GM18526 (cell line): ENCODE data around the gene CFL2.

Experiments
- POLR2A ChIP-seq: IDR thresholded peaks from 3 replicates; pipeline ENCODE4 v1.6.1; 2011; ENCODE audit not compliant: insufficient read length; ENCODE audit errors: extremely low read depth

CFL2 gene

DNA sequence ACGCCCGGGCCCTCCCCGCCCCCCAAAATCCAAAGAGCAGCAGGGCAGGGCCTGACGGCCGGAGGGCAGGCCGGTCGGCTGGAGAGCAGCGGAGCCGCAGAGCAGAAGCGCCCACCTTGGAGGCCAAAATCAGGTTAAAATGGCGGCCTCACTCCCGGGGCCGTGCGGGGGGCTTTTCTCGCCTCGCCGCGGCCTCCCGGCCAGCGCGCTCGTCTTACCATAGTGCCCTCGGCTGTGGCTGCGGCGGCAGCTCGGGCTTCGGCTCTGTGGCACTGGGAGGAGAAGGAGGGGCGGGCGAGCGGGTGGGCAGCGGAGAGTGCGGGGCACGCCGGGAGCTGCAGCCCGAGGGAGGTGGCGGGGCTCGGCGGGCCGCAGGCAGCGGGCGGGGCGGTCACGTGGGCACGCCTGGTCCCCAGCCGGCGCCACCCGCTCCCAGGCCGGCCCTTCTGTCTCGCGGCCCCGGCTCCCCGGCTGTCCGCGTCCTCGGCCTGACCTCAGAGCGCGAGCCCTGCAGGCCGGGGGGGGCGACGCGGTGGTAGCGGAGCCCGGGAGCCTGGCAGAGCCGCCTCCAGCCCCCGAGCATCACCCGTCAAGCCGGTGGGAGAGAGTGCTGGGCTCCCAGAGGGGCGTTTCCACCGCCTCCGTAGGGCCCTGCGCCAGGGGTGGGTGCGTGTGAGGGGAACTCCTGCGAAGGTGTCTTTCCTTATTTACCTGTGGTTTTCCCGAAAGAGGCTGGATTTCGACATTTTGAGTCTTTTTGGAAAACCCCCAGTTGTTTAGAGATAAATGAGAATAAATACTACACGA lies at the start of gene CFL2:
TSS of gene CFL2 (minus strand) at position 274 of the 807 bp plus-strand sequence. CDS start at position 221, 53 bp downstream.
- peak; percentile 63 for TF ChIP-seq POLR2A

DNA sequence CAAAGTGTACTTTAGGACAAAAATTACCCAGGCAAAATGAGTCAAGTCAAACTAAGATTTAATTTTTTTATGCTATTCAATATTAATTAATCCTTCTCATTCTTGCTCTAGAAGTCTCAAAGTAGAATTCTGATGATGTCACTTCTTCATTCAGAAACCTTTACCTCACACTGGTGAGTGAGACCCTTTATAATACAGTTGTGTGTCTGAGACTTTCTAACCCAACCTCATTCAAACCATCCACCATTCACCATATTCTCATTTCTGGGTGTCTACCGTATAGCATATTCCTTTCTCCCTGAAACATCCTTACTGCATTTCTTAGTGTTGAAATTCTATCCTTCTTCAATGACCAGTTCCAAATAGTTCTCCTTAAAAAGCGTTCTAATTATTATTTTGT lies 40.8 kb upstream of the CFL2 start:
- no peak for TF ChIP-seq POLR2A

GRCh38 chr14:34754687-34755086 lies 40.3 kb upstream of the CFL2 start:
- TF ChIP-seq POLR2A = no peak

- TF ChIP-seq POLR2A = no peak
Measured at GRCh38 chr14:34750670-34751069, 36.3 kb upstream of the CFL2 start.

GRCh38 chr14:34750233-34750632 lies 35.8 kb upstream of the CFL2 start:
- TF ChIP-seq POLR2A = no peak

DNA sequence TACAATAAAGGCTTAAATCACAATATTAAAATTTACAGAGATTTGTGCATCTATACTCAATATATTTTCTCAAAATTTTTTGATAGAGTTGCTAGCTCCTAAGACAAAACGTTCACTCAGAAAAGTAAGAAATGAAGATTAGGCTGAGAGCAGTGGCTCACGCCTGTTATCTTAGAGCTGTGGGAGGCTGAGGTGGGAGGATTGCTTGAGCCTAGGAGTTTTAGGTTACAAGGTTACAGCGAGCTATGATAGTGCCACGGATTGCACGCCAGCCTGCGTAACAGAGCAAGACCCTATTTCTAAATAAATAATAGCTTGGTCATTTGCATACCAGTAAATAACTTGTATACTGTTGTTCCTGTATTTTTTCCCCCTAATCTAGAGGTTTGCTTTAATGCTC lies 35.0 kb upstream of the CFL2 start:
- no peak for TF ChIP-seq POLR2A

- TF ChIP-seq POLR2A = no peak
Measured at GRCh38 chr14:34742270-34743115, 28.1 kb upstream of the CFL2 start.

GRCh38 chr14:34741840-34742239 lies 27.4 kb upstream of the CFL2 start:
- TF ChIP-seq POLR2A = no peak

- TF ChIP-seq POLR2A = no peak
Measured at GRCh38 chr14:34733245-34733644, 18.9 kb upstream of the CFL2 start.

DNA sequence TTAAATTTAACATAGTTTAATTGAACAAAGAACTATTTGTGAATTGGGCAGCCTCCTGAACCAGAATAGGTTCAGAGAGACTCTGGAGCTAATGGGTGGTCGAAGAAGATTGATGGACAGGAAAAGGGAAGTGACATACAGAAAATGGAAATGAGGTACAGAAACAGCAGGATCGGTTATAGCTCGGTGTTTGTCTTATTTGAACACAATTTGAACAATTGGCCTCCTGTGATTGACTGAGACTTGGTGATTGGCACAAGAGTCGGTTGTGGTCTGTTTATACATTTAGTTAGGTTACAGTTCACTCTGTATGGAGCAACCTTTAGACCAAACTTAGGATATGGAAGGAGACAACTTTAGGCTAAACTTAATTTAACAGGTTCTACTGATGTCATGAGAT lies 18.4 kb upstream of the CFL2 start:
- no peak for TF ChIP-seq POLR2A

GRCh38 chr14:34723867-34724266 lies 9.5 kb upstream of the CFL2 start:
- TF ChIP-seq POLR2A = no peak

GRCh38 chr14:34722723-34723545 lies 8.5 kb upstream of the CFL2 start:
- TF ChIP-seq POLR2A = no peak

GRCh38 chr14:34721129-34721528 lies 6.7 kb upstream of the CFL2 start:
- no peak for TF ChIP-seq POLR2A

- no peak for TF ChIP-seq POLR2A
Measured at GRCh38 chr14:34718750-34719304, 4.4 kb upstream of the CFL2 start.
